ENCODE results near the gene PARD3B. TPM values are rescaled to one million over a fixed set of nuclear protein-coding genes. Genes with fewer than 3 reads are reported as not detected.

PARD3B gene
- total and polyA plus RNA-seq, 2 experiments from 2014 or later: 3.5 to 4.4 TPM

DNA sequence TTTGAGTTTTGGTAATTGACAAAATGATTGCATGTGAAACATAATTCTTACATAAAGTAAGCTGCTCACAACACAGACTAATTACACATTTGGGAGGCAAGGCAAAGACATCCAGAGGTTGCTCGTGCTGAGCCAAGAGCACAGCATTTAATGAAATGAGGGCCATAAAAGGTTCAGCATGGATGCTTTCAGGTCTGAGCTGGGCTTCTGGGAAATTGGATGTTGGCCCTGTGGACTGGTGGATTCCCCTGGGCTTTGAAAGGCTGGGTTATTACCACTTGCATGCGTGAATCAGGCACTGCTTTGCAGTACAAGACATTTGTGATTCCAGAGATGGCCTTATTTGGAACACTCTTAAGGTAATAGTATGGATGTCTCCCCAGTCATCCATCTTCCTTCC is 603.5 kb downstream of the PARD3B start:
- H3K79me2 ChIP-seq (replicated peaks; ENCODE audit: insufficient read depth): no peaks in the 10 kb centered on the region
- no peaks in the 10 kb centered on the region for H3K36me3 ChIP-seq (ENCODE audit: insufficient read depth)
- Mint-ChIP-seq H3K27ac (no peak overlapping the region), H3K4me3 (no peak overlapping the region), H3K9me3 (peaks cover 5% of the 10 kb centered on the region; the same call in 1 of the 3 replicates), H3K27me3 (ENCODE audit: insufficient read depth, low read depth, poor library complexity) (peaks cover 2% of the 10 kb centered on the region), H3K4me1 (no peaks in the 10 kb centered on the region), H3K36me3 (ENCODE audit: low read depth) (peaks cover 5% of the 10 kb centered on the region; the same call in 1 of the 3 replicates)
- no peaks in the 10 kb centered on the region for H3K27me3 ChIP-seq (ENCODE audit: insufficient read depth)
- no peak overlapping the region for H3K4me2 ChIP-seq
- H3K4me3 ChIP-seq: no peak overlapping the region
- H3K4me1 ChIP-seq (ENCODE audit: insufficient read depth): no peaks in the 10 kb centered on the region
- no peaks in the 10 kb centered on the region for H4K20me1 ChIP-seq (replicated peaks; ENCODE audit: insufficient read depth)
- peaks cover 4% of the 10 kb centered on the region; the same call in 1 of the 2 replicates for H3K9me2 ChIP-seq (ENCODE audit: insufficient read depth)
- H3K27ac ChIP-seq (ENCODE audit: low read depth): no peak overlapping the region
- ATAC-seq (no peak), DNase-seq (ENCODE audit: low spot score) (no peak)
- H3F3A ChIP-seq (replicated peaks; ENCODE audit: low read depth): no peaks in the 10 kb centered on the region
- no peak for TF ChIP-seq NANOG (IDR thresholded peaks at IDR 0.05; ENCODE audit: borderline replicate concordance)
- H2AFZ ChIP-seq: no peak overlapping the region

DNA sequence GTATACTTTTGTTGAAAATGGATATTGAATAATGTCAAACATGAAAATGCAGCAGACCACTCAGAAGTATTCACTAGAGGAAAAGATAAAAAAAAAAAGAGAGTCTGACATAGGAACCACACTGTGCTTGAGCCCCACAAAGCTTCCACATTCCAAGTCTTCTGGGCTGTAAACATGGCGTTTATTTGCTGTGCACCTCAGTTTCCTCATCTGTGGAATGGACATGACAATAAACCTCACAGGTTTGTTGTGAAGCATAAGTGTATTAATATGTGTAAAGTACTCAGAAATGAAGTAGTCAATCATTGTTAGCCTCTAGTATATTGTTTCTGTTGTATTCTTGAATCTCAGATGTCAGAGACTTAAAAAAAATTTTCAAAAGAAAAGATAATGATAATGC is 611.2 kb downstream of the PARD3B start:
- H3K36me3 ChIP-seq (ENCODE audit: insufficient read depth): no peaks in the 10 kb centered on the region
- peaks cover 5% of the 10 kb centered on the region; the same call in 1 of the 2 replicates for H3K4me1 ChIP-seq (ENCODE audit: insufficient read depth)
- no peak overlapping the region for H3K4me2 ChIP-seq
- peaks cover 6% of the 10 kb centered on the region; the same call in 2 of the 3 replicates for H3K36me3 Mint-ChIP-seq (ENCODE audit: low read depth)
- H3K9me3 Mint-ChIP-seq: peaks cover 11% of the 10 kb centered on the region; the same call in 2 of the 3 replicates
- no peak overlapping the region for H3K27ac ChIP-seq (ENCODE audit: low read depth)
- H3K4me3 Mint-ChIP-seq: no peak overlapping the region
- 0 out of 2 replicates have a peak, but pooled peaks cover 4% of the 10 kb centered on the region for H3K9me2 ChIP-seq (ENCODE audit: insufficient read depth)
- no peak overlapping the region for H3K27ac Mint-ChIP-seq
- H3K27me3 Mint-ChIP-seq (ENCODE audit: insufficient read depth, low read depth, poor library complexity): no peaks in the 10 kb centered on the region
- ATAC-seq: no peak
- no peaks in the 10 kb centered on the region for H3F3A ChIP-seq (replicated peaks; ENCODE audit: low read depth)
- no peaks in the 10 kb centered on the region for H4K20me1 ChIP-seq (replicated peaks; ENCODE audit: insufficient read depth)
- H3K79me2 ChIP-seq (replicated peaks; ENCODE audit: insufficient read depth): no peaks in the 10 kb centered on the region
- TF ChIP-seq POLR2AphosphoS5 (IDR thresholded peaks at IDR 0.05; ENCODE audit: low read depth) (no peak), EZH2 (IDR thresholded peaks at IDR 0.05; ENCODE audit: low read depth, unreplicated experiment) (no peak), ZNF331 (CRISPR knock-in tag; IDR thresholded peaks at IDR 0.05; ENCODE audit: low read depth) (no peak)
- no peak overlapping the region for H3K4me3 ChIP-seq
- DNase-seq (ENCODE audit: low spot score): no peak
- no peak overlapping the region for H2AFZ ChIP-seq
- no peaks in the 10 kb centered on the region for H3K27me3 ChIP-seq (ENCODE audit: insufficient read depth)
- H3K4me1 Mint-ChIP-seq: no peaks in the 10 kb centered on the region

DNA sequence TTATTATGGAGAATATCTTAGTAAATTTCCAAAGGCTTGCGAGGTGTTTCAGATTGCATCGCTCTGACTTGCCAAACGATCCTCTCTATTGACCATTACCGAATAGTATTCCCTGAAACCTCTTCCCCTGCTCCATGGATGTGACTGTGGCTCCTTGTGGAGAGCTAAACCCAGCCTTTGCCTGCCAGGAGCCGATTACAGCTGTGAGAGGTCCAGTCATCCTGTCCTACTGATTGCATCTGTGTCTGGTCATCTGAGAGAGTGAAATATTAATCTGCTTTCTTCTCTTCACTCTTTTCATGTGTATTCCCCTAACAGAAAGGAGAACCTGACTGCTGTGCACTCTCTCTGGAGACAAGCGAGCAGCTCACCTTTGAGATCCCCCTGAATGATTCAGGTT is 613.1 kb downstream of the PARD3B start:
- ATAC-seq (no peak), DNase-seq (ENCODE audit: low spot score) (no peak)
- Histone ChIP-seq H3K9me2 (ENCODE audit: insufficient read depth) (no peaks in the 10 kb centered on the region), H4K20me1 (replicated peaks; ENCODE audit: insufficient read depth) (no peaks in the 10 kb centered on the region), H3K27me3 (ENCODE audit: insufficient read depth) (no peaks in the 10 kb centered on the region), H3K79me2 (replicated peaks; ENCODE audit: insufficient read depth) (no peaks in the 10 kb centered on the region), H3K36me3 (ENCODE audit: insufficient read depth) (no peaks in the 10 kb centered on the region), H3K4me1 (ENCODE audit: insufficient read depth) (peaks cover 5% of the 10 kb centered on the region; the same call in 1 of the 2 replicates), H2AFZ (0 out of 2 replicates have a peak overlapping the region, but pooled peaks have one; percentile 34), H3K4me2 (no peak overlapping the region), H3K4me3 (no peak overlapping the region), H3K27ac (ENCODE audit: low read depth) (no peak overlapping the region), H3F3A (replicated peaks; ENCODE audit: low read depth) (no peaks in the 10 kb centered on the region)
- H3K36me3 Mint-ChIP-seq (ENCODE audit: low read depth): peaks cover 6% of the 10 kb centered on the region; the same call in 2 of the 3 replicates
- H3K4me3 Mint-ChIP-seq: no peak overlapping the region
- H3K4me1 Mint-ChIP-seq: peaks cover under 1% of the 10 kb centered on the region; the same call in 1 of the 3 replicates
- H3K27me3 Mint-ChIP-seq (ENCODE audit: insufficient read depth, low read depth, poor library complexity): no peaks in the 10 kb centered on the region
- no peak overlapping the region for H3K27ac Mint-ChIP-seq
- peaks cover 11% of the 10 kb centered on the region; the same call in 2 of the 3 replicates for H3K9me3 Mint-ChIP-seq
- TF ChIP-seq CREB1 (CRISPR knock-in tag; IDR thresholded peaks at IDR 0.05; ENCODE audit: low read depth) (no peak), JUNB (IDR thresholded peaks at IDR 0.05; ENCODE audit: unreplicated experiment) (no peak), STAT1 (IDR thresholded peaks at IDR 0.05; ENCODE audit: unreplicated experiment) (no peak), EZH2 (IDR thresholded peaks at IDR 0.05; ENCODE audit: low read depth, unreplicated experiment) (no peak)
- TF ChIP-seq, protein P1, sequence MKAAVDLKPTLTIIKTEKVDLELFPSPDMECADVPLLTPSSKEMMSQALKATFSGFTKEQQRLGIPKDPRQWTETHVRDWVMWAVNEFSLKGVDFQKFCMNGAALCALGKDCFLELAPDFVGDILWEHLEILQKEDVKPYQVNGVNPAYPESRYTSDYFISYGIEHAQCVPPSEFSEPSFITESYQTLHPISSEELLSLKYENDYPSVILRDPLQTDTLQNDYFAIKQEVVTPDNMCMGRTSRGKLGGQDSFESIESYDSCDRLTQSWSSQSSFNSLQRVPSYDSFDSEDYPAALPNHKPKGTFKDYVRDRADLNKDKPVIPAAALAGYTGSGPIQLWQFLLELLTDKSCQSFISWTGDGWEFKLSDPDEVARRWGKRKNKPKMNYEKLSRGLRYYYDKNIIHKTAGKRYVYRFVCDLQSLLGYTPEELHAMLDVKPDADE (IDR thresholded peaks at IDR 0.05): no peak
- TF ChIP-seq, protein P2, sequence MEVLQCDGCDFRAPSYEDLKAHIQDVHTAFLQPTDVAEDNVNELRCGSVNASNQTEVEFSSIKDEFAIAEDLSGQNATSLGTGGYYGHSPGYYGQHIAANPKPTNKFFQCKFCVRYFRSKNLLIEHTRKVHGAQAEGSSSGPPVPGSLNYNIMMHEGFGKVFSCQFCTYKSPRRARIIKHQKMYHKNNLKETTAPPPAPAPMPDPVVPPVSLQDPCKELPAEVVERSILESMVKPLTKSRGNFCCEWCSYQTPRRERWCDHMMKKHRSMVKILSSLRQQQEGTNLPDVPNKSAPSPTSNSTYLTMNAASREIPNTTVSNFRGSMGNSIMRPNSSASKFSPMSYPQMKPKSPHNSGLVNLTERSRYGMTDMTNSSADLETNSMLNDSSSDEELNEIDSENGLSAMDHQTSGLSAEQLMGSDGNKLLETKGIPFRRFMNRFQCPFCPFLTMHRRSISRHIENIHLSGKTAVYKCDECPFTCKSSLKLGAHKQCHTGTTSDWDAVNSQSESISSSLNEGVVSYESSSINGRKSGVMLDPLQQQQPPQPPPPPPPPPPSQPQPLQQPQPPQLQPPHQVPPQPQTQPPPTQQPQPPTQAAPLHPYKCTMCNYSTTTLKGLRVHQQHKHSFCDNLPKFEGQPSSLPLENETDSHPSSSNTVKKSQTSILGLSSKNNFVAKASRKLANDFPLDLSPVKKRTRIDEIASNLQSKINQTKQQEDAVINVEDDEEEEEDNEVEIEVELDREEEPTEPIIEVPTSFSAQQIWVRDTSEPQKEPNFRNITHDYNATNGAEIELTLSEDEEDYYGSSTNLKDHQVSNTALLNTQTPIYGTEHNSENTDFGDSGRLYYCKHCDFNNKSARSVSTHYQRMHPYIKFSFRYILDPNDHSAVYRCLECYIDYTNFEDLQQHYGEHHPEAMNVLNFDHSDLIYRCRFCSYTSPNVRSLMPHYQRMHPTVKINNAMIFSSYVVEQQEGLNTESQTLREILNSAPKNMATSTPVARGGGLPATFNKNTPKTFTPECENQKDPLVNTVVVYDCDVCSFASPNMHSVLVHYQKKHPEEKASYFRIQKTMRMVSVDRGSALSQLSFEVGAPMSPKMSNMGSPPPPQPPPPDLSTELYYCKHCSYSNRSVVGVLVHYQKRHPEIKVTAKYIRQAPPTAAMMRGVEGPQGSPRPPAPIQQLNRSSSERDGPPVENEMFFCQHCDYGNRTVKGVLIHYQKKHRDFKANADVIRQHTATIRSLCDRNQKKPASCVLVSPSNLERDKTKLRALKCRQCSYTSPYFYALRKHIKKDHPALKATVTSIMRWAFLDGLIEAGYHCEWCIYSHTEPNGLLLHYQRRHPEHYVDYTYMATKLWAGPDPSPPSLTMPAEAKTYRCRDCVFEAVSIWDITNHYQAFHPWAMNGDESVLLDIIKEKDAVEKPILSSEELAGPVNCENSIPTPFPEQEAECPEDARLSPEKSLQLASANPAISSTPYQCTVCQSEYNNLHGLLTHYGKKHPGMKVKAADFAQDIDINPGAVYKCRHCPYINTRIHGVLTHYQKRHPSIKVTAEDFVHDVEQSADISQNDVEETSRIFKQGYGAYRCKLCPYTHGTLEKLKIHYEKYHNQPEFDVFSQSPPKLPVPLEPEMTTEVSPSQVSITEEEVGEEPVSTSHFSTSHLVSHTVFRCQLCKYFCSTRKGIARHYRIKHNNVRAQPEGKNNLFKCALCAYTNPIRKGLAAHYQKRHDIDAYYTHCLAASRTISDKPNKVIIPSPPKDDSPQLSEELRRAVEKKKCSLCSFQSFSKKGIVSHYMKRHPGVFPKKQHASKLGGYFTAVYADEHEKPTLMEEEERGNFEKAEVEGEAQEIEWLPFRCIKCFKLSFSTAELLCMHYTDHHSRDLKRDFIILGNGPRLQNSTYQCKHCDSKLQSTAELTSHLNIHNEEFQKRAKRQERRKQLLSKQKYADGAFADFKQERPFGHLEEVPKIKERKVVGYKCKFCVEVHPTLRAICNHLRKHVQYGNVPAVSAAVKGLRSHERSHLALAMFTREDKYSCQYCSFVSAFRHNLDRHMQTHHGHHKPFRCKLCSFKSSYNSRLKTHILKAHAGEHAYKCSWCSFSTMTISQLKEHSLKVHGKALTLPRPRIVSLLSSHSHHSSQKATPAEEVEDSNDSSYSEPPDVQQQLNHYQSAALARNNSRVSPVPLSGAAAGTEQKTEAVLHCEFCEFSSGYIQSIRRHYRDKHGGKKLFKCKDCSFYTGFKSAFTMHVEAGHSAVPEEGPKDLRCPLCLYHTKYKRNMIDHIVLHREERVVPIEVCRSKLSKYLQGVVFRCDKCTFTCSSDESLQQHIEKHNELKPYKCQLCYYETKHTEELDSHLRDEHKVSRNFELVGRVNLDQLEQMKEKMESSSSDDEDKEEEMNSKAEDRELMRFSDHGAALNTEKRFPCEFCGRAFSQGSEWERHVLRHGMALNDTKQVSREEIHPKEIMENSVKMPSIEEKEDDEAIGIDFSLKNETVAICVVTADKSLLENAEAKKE (CRISPR knock-in tag; IDR thresholded peaks at IDR 0.05): no peak
